Esophagus squamous epithelium (tissue), 4 donors: Measurements from ENCODE around the gene SERPINI1.

Experiments used
- POLR2A ChIP-seq, 4 donors: fragments of 450-650 bp; IDR thresholded peaks; one replicate each; pipeline ENCODE4 v1.6.1; 2017; ENCODE audit warnings: antibody characterized with exemption in 4 of 4, mild to moderate bottlenecking in 4 of 4, moderate library complexity in 3 of 4
- TF ChIP-seq, protein P1 (sequence below), 6 experiments: fragments of 450-650 bp in 4 of 6; fragments of 200-600 bp in 2 of 6; sonication (generic) in 2 of 6; IDR thresholded peaks; one replicate each; pipeline ENCODE4 v1.5.1; 2016 to 2019; ENCODE audit warnings: antibody characterized with exemption in 6 of 6, mild to moderate bottlenecking in 4 of 6, moderate library complexity in 4 of 6

DNA sequence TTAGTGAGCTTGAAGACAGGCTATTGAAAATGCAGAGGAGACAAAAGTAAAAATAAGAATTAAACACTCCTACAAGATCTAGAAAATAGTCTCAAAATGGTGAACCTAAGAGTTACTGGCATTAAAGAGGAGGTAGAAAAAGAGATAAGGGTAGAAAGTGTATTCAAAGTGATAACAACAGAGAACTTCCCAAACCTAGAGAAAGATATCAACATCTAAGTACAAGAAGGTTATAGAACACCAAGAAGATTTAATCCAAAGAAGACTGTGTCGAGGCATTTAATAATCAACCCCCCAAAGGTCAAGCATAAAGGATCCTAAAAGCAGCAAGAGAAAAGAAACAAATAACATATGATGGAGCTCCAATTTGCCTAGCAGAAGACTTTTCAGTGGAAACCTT is 24.1 kb upstream of the SERPINI1 start:
- TF ChIP-seq, protein P1, sequence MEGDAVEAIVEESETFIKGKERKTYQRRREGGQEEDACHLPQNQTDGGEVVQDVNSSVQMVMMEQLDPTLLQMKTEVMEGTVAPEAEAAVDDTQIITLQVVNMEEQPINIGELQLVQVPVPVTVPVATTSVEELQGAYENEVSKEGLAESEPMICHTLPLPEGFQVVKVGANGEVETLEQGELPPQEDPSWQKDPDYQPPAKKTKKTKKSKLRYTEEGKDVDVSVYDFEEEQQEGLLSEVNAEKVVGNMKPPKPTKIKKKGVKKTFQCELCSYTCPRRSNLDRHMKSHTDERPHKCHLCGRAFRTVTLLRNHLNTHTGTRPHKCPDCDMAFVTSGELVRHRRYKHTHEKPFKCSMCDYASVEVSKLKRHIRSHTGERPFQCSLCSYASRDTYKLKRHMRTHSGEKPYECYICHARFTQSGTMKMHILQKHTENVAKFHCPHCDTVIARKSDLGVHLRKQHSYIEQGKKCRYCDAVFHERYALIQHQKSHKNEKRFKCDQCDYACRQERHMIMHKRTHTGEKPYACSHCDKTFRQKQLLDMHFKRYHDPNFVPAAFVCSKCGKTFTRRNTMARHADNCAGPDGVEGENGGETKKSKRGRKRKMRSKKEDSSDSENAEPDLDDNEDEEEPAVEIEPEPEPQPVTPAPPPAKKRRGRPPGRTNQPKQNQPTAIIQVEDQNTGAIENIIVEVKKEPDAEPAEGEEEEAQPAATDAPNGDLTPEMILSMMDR (IDR thresholded peaks at IDR 0.05) = no peak
- TF ChIP-seq POLR2A (IDR thresholded peaks at IDR 0.05) = no peak
